Stimulated activated CD4-positive, alpha-beta T cell treated with anti-CD3 and anti-CD28 coated beads, Interleukin-12 subunit alpha, Interleukin-12 subunit beta, amount 100 ng/mL, for 24 hours (primary cell): ENCODE data around the gene ADAR.
"Not testable (repeated sequence)": the region's sequence is repeated elsewhere in the genome, so short reads cannot be mapped to it uniquely, and the experiment has no call there.

ENCODE experiments used
- DNase-seq, 2 experiments: peaks; one replicate each; pipeline ENCODE4 v3.0.0-alpha.2; 2020; ENCODE audit warnings: low read depth in 2 of 2

ADAR gene

DNA sequence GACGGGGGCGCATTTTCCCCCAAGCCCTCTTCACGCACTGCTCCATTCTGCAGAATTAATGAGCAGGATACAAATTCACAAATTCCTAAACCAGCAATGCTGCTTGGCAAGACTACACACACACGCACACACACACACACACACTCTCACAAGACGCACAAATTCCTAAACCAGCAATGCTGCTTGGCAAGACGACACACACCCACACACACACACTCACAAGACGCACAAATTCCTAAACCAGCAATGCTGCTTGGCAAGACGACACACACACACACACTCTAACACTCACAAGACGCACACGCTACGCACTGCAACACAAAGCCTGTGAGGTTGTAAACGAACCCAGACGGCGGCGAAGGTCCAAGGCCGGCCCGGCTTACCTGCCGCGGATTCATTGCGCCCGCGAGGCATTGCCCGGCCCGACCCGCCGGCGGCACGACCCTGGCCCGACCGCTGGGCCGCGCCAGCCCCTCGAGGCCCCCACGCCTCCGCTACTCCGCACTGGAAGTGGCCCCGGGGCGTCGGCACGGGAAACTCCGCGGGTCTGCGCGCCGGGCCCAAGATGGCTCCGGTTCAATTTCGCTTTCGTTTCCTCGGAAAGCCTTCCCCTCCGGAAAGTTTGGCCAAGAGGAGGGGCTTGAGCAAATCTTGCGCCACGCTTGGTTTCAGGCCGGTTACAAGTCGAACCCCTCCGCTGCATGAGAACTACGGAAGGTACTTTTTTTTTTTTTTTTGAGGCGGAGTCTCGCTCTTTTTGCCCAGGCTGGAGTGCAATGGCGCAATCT, at the start of gene ADAR:
TSS of gene ADAR (minus strand) at position 578 of the 788 bp plus-strand sequence. CDS start at position 398, 180 bp downstream.
- DNase-seq: peak; percentile 82 to 85

DNA sequence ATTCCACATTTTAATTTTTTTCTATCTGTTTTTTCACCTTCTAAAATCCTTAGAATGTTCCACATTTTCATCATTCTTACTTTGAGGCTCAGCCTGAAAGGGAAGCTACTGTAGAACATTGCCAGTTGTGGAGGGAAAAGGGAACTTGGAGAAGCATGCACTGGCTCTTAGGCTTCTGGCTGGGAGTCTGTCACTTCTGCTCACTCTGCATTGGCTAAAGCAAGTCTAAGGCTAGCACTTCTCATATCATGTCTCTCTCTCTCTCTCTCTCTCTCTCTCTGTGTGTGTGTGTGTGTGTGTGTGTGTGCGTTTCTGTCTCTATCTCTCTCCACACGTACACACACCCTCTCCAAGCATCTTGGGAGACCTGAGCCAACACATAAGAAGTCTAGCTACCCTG, 49.6 kb upstream of the ADAR start:
- no peak for DNase-seq

DNA sequence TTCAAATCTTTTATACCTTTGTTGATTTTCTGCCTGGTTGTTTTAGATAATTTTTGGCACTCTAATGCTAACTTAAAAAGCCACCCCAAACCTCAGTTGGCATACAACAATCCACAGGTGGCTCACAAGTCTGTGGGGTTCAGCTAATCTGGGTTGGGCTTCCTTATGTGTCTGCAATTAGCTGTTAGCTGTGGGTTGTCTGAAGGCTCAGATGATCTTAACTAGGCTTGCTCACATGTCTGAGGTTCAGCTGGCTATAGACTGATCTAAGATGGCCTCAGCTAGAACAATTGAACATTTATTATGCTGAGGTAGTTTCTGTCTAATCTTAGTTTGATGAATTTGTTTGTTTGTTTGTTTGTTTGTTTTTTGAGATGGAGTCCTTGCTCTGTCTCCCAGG, 44.9 kb upstream of the ADAR start:
- DNase-seq: no peak

DNA sequence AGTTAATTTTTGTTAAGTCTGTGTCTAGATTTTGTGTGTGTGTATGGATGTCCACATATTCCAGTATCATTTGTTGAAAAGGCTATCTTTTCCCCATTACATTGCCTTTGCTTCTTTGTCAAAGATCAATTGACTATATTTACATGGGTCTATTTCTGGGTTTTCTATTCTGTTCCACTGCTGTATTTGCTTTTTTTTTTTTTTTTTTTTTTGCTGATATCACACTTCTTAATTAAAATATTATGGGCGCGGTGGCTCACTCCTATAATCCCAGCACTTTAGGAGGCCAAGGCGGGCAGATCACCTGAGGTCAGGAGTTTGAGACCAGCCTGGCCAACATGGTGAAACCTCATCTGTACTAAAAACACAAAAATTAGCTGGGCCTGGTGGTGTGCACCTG, 36.7 kb upstream of the ADAR start:
- not testable (repeated sequence) for DNase-seq

DNA sequence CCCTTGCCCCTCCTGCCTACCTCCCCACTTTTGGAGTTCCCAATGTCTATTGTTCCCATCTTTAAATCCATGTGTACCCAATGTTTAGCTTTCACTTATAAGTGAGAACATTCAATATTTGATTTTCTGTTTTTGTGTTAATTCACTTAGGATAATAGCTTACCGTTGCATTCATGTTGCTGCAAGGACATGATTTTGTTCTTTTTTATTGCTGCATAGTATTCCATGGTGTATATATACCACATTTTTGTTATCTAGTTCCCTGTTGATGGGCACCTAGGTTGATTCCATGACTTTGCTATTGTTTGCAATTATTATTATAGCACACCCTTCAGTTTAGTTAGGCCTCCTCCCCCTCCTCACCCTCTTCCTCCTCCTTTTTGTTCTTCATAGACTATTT, 33.5 kb upstream of the ADAR start:
- DNase-seq: no peak

DNA sequence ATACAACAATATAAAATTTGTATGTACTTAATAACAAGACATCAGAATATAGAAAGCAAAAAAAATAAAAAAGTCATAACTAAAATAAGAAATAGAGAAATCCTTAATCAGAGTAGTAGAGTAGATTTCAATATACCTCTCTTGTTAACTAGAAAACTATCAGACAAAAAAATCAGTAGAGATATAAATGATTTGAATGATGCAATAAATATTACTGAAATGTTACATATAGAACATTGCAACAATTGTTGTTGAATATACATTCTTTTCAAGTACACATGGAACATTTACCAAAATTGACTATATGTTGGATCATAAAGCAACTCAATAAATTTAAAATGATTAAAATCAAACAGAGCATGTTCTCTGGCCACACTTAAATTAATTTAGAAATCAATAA, 31.9 kb upstream of the ADAR start:
- DNase-seq: no peak

DNA sequence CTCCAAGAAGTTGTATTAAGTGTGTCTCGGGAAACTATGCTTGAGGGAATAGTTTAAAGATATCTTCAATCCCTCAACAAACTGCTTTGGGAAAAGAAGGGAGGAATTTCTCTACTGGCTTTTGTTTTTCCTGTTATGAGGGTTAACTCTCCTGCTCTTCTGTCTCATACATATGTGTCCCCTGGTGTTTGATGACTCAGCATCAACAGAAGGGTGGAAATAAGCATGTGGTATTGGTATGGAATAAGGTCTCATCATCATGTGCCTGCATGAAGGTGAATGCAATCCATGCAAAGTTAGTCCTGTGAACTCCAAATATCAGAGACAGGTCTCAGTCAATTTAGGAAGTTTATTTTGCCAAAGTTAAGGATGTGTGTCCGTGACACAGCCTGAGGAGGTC, 27.2 kb upstream of the ADAR start:
- no peak for DNase-seq

DNA sequence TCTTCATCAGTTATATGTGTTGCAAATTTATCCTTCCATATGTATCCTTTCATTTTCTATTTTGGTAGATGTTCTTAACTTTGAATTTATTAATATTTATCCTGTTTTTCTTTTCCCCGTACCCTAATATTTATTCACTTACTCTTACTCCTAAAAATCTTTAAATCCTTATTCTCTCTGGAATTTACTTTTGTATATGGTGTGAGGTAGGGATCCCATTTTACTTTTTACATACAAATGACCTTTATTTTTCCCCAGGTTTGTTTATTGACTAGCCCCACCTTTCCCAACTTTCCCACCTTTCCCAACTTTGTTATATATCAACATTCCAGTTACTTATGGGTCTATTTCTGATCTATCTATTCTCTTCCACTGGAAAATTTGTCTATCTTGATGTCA, 21.7 kb upstream of the ADAR start:
- DNase-seq: no peak

DNA sequence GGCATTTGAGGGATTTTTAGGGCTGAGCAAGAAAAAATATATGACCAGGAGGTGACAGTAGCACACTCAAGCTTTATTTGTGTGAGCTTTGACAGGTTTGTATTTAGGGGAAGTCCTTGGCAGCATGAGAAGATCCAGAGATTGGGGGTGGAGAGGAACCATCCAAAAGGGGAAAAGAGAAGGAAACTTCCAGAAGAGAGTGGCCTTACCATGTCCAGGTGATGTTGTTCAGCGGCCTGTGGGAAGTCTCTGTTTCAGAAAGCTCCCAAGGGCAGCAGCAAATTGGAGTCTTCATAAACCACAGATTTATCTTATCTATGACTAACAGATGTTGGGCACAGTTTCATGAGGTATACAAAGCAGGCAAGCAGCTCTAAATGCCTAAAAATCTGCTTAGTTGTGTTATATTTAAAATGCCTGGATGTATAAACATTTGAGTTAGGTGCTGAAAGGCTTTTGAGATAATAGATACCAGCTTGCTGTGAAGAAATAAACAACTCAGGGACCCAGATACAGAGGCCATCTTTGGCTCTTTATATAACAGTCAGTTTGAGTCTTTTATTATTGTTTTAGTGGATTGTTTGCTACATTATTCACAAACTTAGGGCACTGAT, 21.2 kb upstream of the ADAR start:
- DNase-seq: no peak

GRCh38 chr1:154628121-154628405, 20.1 kb upstream of the ADAR start:
- no peak for DNase-seq

DNA sequence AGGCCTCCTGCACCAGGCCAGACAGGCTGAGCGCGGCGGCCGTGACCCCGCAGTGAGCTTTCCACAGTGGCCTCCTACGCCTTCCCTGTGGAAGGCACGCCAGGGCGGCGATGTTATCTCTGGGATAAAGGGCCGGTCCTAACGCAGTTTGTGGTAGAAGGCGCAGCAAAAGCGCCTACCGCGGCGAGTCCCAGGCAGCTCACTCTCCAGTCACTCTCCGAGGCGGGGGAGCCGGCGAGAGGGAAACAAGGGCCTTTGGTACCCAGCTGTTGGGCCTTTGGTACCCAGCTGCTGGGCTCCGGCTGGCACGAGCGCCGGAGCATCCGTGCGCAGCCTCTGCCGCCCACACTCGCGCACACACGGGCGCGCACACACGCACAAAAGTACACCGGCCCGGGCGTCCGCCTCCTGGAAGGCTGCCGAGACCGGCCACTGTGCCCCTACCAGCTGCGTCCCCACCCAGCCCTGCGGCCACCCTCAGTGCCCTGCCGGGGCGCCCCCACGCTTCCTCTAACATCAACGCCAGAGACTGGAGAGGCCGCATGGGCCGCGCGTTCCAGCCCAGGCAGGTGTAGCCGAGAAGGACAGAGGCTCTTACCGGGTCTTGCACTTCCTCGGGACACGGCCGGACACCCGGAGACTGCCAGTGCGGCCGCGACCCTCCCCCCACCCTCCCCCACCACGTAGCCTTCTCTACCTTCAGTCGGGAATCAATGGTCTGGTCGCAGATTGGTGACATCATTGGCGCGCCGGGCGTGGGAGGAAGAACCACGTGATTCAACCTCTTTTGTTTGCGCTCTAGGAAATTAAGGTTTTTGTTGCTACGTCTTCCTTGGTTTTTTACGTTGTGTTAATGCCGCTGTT, 19.5 kb upstream of the ADAR start:
- peak; percentile 90 to 93 for DNase-seq

- no peak for DNase-seq
These were observed 18.7 kb upstream of the ADAR start for GRCh38 chr1:154626456-154627256.

DNA sequence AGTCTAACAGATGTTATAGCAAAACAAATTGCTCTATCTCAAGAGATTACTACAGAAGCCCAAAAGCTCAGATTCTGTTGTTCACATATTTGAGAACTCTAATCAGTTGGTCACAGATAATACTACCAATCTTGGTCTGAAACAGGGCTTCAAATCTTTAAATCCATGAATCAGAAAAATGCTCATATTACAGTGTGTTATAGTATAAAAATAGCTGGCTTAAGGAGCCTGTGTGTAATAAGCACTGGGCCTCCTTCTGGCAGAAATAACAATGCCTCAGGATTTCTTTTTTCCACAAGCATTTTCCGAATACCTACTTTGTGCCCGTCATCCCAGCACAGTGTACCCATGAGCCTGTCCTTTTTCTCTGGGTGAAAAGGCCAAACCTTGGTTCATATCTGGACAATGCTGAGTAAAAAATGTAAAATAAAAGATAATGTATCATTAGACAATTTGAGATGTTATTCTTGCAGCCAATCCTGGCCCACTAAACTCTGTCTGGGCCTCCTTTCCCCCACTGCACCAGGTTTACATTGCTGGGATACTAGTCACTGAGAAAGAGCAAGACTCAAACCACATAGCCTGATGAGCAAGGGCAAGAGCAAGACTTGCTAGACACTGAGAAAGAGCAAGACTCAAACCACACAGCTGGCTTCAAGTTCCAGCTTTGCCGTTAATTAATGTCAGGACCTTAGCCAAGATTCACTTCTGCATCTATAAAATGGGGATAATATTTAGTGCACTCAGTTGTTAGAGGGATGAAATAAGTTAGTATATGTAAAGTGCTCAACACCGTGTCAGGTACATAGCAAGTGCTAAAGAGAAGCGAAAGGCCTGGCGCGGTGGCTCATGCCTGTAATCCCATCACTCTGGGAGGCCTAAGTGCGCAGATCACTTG, 17.0 kb upstream of the ADAR start:
- DNase-seq: no peak

- no peak for DNase-seq
These were observed 15.4 kb upstream of the ADAR start for GRCh38 chr1:154623358-154623757.

DNA sequence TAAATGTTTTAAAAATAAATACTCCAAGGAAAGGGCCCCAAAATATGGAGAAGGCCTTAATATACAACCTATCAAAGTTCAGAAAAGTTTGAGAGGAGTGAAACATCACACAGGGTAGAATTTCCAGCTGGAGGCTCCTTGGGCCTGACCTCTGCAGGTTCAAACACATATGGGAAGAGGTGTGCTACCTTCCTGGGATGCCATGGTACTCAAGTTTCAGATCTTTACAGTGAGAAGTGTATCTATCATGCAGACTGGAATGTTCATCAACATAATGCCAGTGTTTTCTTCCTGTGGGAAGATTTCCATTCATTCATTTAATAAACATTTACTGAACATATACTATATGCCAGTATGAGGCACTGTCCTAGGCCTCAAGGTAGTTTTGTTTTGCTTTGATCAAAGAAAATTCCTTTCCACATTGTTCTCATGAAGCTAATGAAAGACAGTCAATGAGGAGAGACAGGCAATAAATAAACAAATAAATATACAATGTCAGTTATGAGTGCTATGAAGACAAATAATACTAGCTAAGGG, 14.6 kb upstream of the ADAR start:
- DNase-seq: no peak

DNA sequence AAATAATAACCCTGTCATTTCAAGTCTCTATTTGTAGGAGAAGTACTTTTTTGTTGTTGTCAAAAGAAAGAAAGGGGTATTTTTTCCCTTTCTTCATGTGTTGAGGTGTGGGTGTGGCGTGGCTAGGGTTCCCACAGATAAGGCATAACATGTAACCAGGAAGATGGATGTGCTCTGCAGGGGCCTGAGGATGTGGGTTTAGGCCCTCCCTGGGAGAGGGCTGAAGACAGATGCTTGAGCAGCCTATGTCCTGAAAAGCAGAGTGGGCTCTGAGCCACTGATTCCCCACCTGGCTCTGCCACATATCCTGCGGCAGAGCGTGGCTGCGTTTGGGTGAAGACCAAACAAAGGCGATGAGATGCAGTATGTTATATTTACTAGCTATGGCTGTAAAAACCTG, 13.9 kb upstream of the ADAR start:
- DNase-seq: no peak

GRCh38 chr1:154620751-154621150, 12.8 kb upstream of the ADAR start:
- no peak for DNase-seq

DNA sequence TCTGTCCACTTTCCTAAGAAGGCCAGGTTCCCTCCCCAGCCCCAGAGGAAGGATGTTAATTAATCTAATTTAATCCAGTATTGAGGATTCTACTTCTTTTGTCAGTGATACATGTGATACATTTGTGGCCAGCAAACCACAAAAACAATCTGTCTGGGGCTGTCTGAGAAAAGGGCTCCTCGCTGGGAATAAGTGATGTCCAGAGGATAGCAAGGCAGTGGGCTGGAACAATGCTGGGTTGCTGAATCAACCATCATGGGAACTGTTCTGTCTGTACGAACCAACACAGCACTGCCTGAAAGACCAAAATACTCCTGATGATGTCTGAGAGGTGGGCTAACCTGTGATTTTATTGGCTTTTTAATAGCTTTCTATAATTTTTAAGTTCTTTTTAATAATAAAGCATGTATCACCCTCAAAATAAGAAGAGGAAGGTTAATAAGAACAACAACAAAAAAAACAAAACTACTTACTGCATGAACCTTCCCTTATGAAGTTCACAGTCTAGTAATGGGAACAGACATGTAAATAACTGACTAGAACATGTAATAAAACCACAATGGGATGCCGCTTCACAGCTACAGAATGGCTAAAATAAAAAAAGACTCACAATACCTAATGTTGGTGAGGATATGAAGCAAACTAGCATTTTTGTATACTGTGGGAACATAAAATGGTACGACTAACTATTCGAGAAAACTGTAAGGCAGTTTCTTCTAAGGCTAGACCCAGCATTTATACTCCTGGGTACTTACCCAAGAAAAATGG, 11.4 kb upstream of the ADAR start:
- DNase-seq: no peak

DNA sequence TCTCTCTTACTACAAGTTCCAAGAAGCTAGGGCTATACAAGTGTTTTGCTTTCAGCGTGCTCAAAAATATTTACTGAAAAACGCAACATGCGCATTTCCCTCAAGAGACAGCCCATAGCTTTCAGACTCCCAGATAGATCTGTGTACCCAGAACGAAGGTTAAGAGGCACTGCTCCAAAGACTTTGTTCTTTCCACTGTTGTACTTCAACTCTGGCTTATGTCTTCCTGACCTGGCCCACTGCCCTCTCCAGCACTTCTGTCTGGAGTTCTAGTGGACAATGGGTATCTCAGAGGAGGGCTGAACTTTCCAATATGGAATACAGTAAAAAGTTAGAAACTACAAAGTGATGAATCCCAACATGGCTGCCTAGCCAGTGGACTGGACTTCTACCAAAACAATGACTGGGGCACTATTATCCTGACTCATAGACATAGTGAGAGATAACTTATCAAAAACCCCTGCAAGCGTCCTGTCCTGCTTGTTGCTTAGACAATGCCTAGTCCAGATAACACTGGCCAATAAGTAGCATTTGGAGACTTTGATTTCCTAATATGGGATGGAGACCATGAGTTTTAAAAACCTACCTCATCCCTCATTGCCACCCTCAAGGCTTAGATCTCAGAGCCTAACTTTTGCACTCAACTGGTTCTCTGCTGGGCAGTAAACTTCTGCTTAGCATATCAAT, 8.8 kb upstream of the ADAR start:
- DNase-seq: no peak
